A673 (cell line): ENCODE data around the gene EXOSC10. TPM values are rescaled to one million over a fixed set of nuclear protein-coding genes. Genes with fewer than 3 reads are reported as not detected.

ENCODE experiments used
- BruUV-seq: library from RNA; stranded (reverse); fragments of 400-500 nt; replicated peaks from 2 replicates; lab custom pipeline; 2021; lab: Mats Ljungman, UMichigan
- CTCF ChIA-PET: fragments of 300-600 bp; sonication (Branson Sonifier 250); formaldehyde crosslinking; loops from one replicate; lab custom pipeline; 2022; ENCODE audit warnings: antibody characterized with exemption; lab: Charles Lee
- POLR2A ChIA-PET: fragments of 300-600 bp; sonication (Branson Sonifier 250); formaldehyde crosslinking; loops from one replicate; lab custom pipeline; 2022; ENCODE audit warnings: antibody characterized with exemption; ENCODE audit not compliant: low non-redundant PET; lab: Charles Lee
- DNase-seq: peaks from one replicate; pipeline ENCODE4 v3.0.0-alpha.2; 2015; ENCODE audit warnings: low spot score
- H3K27ac ChIP-seq: fragments of 200-600 bp; sonication (generic); 2 replicates; pipeline ENCODE4 v1.5.1; 2016; ENCODE audit warnings: mixed run types, low read depth, mild to moderate bottlenecking, mixed read lengths, antibody characterized with exemption, low read length; ENCODE audit not compliant: poor library complexity, severe bottlenecking
- H3K27me3 ChIP-seq: fragments of 200-600 bp; sonication (generic); replicated peaks from 2 replicates; pipeline ENCODE4 v1.6.1; 2017; ENCODE audit warnings: mixed run types, low read depth, mild to moderate bottlenecking, mixed read lengths, antibody characterized with exemption, low read length; ENCODE audit not compliant: insufficient read depth, poor library complexity
- H3K36me3 ChIP-seq: fragments of 200-600 bp; sonication (generic); 2 replicates; pipeline ENCODE4 v1.6.1; 2016; ENCODE audit warnings: mixed run types, mild to moderate bottlenecking, mixed read lengths, antibody characterized with exemption, low read length; ENCODE audit not compliant: insufficient read depth, poor library complexity, severe bottlenecking
- H3K4me1 ChIP-seq: fragments of 200-600 bp; sonication (generic); 2 replicates; pipeline ENCODE4 v1.6.1; 2017; ENCODE audit warnings: mixed run types, mild to moderate bottlenecking, mixed read lengths, antibody characterized with exemption, low read length; ENCODE audit not compliant: insufficient read depth, poor library complexity, severe bottlenecking
- H3K4me3 ChIP-seq: fragments of 200-600 bp; sonication (generic); 2 replicates; pipeline ENCODE4 v1.5.1; 2016; ENCODE audit warnings: low read depth, mixed run types, mild to moderate bottlenecking, mixed read lengths, low read length; ENCODE audit not compliant: poor library complexity, severe bottlenecking
- H3K9me3 ChIP-seq: fragments of 200-600 bp; sonication (generic); 2 replicates; pipeline ENCODE4 v1.6.1; 2016; ENCODE audit warnings: mixed run types, low read depth, mild to moderate bottlenecking, mixed read lengths, antibody characterized with exemption, low read length; ENCODE audit not compliant: poor library complexity, severe bottlenecking
- CTCF ChIP-seq: fragments of 300-800, 200-600 bp; sonication (generic); conservative IDR thresholded peaks from 2 replicates; pipeline ENCODE4 v1.5.1; 2017; ENCODE audit warnings: low read depth, mild to moderate bottlenecking, antibody characterized with exemption, low read length, moderate library complexity, mixed read lengths
- EZH2 ChIP-seq: fragments of 200-600 bp; sonication (generic); IDR thresholded peaks from 2 replicates; pipeline ENCODE4 v1.6.1; 2017; ENCODE audit warnings: borderline replicate concordance, low read depth, mild to moderate bottlenecking, mixed read lengths, antibody characterized with exemption, low read length; ENCODE audit not compliant: poor library complexity, severe bottlenecking
- intact Hi-C: fragments of 100-400 bp; cut with micrococcal nuclease; formaldehyde crosslinking; loops from one replicate; pipeline ENCODE4 v1.10.0; 2022; ENCODE audit not compliant: unreplicated experiment
- total RNA-seq: library from RNA; stranded (reverse); gene quantifications from 2 replicates; pipeline ENCODE4 v1.2.3, GENCODE V29; 2021

Gene EXOSC10
- total RNA-seq, 1 experiment from 2014 or later, result 119 TPM

GRCh38 chr1:11062965-11063401 lies 36.7 kb downstream of the EXOSC10 start:
- intact Hi-C loops, result no loop called here
- POLR2A ChIA-PET, result no interaction called here
- DNase-seq, result peak; percentile 35

GRCh38 chr1:11061652-11062365 lies 37.9 kb downstream of the EXOSC10 start:
- Histone ChIP-seq H3K36me3 (peaks cover 34% of the 10 kb centered on the region), H3K27ac (no peak overlapping the region), H3K4me3 (no peak overlapping the region), H3K27me3 (no peaks in the 10 kb centered on the region), H3K4me1 (peaks cover 4% of the 10 kb centered on the region), H3K9me3 (no peaks in the 10 kb centered on the region)
- ChIA-PET CTCF (no interaction called here), POLR2A (no interaction called here)
- no peak for DNase-seq
- TF ChIP-seq EZH2 (no peak), CTCF (no peak)
- intact Hi-C loops, result no loop called here
- BruUV-seq, result no TSS peak

More at GRCh38 chr1:11062965-11063401, 36.7 kb downstream of the EXOSC10 start:
- no peaks in the 10 kb centered on the region for H3K9me3 ChIP-seq
- H3K4me1 ChIP-seq, result peaks cover 4% of the 10 kb centered on the region
- H3K36me3 ChIP-seq, result peaks cover 37% of the 10 kb centered on the region
- CTCF ChIA-PET, result interaction anchor here (1.1 kb wide), 1 partner anchor 26 kb away, joined by 4 read pairs; no protein-coding TSS in a partner anchor
- no peak for TF ChIP-seq CTCF
- H3K27me3 ChIP-seq, result no peaks in the 10 kb centered on the region
- H3K27ac ChIP-seq, result no peak overlapping the region
- H3K4me3 ChIP-seq, result no peak overlapping the region
- BruUV-seq, result no TSS peak

GRCh38 chr1:11059968-11060830 lies 39.5 kb downstream of the EXOSC10 start, which contains the start of gene SRM:
Gene SRM (minus strand): TSS chr1:11060018. CDS start chr1:11059943, 75 bp downstream.
- H3K27ac ChIP-seq, result peak within 1 kb of the TSS; percentile 78
- H3K27me3 ChIP-seq, result no peaks in the 10 kb centered on the region
- BruUV-seq, result TSS peak; percentile 89
- CTCF ChIA-PET, result interaction anchor here (0.6 kb wide), 1 partner anchor 602 kb away, joined by 12 read pairs; no protein-coding TSS in a partner anchor
- TF ChIP-seq EZH2 (no peak), CTCF (no peak)
- H3K4me3 ChIP-seq, result peak within 1 kb of the TSS; percentile 87
- H3K36me3 ChIP-seq, result peaks cover 29% of the 10 kb centered on the region
- peak; percentile 96 for DNase-seq
- H3K9me3 ChIP-seq, result no peaks in the 10 kb centered on the region
- intact Hi-C loops, result no loop called here
- POLR2A ChIA-PET, result no interaction called here
- H3K4me1 ChIP-seq, result peaks cover 4% of the 10 kb centered on the region
